DOHH2 (cell line): ENCODE measurements around the gene PRKD2.
A peak's percentile ranks its signal among the peaks of the same experiment; 100 is the strongest.

Experiments
- H3F3A ChIP-seq: fragments of 200-600 bp; sonication (generic), shearing (Covaris generic); 2 replicates; pipeline ENCODE4 v1.6.0; 2016; ENCODE audit warnings: antibody characterized with exemption, mild to moderate bottlenecking; ENCODE audit not compliant: control insufficient read depth, insufficient read depth
- H3K27ac ChIP-seq: fragments of 200-600 bp; sonication (generic); 2 replicates; pipeline ENCODE4 v1.5.1; 2014; ENCODE audit warnings: low read depth, mild to moderate bottlenecking, low read length, moderate library complexity
- H3K27me3 ChIP-seq: fragments of 200-600 bp; sonication (generic); 2 replicates; pipeline ENCODE4 v1.6.1; 2014; ENCODE audit warnings: mild to moderate bottlenecking, low read length, mixed read lengths; ENCODE audit not compliant: control insufficient read depth
- H3K36me3 ChIP-seq: fragments of 200-600 bp; sonication (generic); 2 replicates; pipeline ENCODE4 v1.6.1; 2014; ENCODE audit warnings: mild to moderate bottlenecking, low read length, moderate library complexity, mixed read lengths; ENCODE audit not compliant: control insufficient read depth
- H3K4me1 ChIP-seq: fragments of 200-600 bp; sonication (generic); 2 replicates; pipeline ENCODE4 v1.6.1; 2014; ENCODE audit warnings: mild to moderate bottlenecking, low read length, mixed read lengths; ENCODE audit not compliant: control insufficient read depth
- H3K4me2 ChIP-seq: fragments of 200-600 bp; sonication (generic); 2 replicates; pipeline ENCODE4 v1.6.0; 2014; ENCODE audit warnings: mild to moderate bottlenecking, low read length, moderate library complexity
- H3K4me3 ChIP-seq: fragments of 200-600 bp; sonication (generic); 2 replicates; pipeline ENCODE4 v1.5.1; 2014; ENCODE audit warnings: mild to moderate bottlenecking, low read length, mixed read lengths
- H3K79me2 ChIP-seq: fragments of 200-600 bp; sonication (generic); 2 replicates; pipeline ENCODE4 v1.6.1; 2014; ENCODE audit warnings: mild to moderate bottlenecking, low read length, mixed read lengths; ENCODE audit not compliant: control insufficient read depth
- H3K9me2 ChIP-seq: fragments of 200-600 bp; sonication (generic); replicated peaks from 2 replicates; pipeline ENCODE4 v1.6.1; 2014; ENCODE audit warnings: mild to moderate bottlenecking, low read length, mixed read lengths; ENCODE audit not compliant: control insufficient read depth
- H3K9me3 ChIP-seq: fragments of 200-600 bp; sonication (generic); 2 replicates; pipeline ENCODE4 v1.6.1; 2014; ENCODE audit warnings: antibody characterized with exemption, low read length, mixed read lengths; ENCODE audit not compliant: control insufficient read depth, insufficient read depth
- H4K20me1 ChIP-seq: fragments of 200-600 bp; sonication (generic); 2 replicates; pipeline ENCODE4 v1.6.0; 2014; ENCODE audit warnings: low read depth, mild to moderate bottlenecking, antibody characterized with exemption, low read length, moderate library complexity; ENCODE audit not compliant: control insufficient read depth, insufficient read depth
- EZH2phosphoT487 ChIP-seq: fragments of 200-600 bp; sonication (generic); IDR thresholded peaks from 2 replicates; pipeline ENCODE4 v1.6.1; 2017; ENCODE audit warnings: borderline replicate concordance, mild to moderate bottlenecking, antibody characterized with exemption, low read length, moderate library complexity, mixed read lengths
- TF ChIP-seq, protein P1 (sequence below): fragments of 200-600 bp; sonication (generic); IDR thresholded peaks from one replicate; pipeline ENCODE4 v1.5.1; 2014; ENCODE audit warnings: antibody characterized with exemption, mild to moderate bottlenecking, low read depth, low read length; ENCODE audit not compliant: poor library complexity, severe bottlenecking

PRKD2 gene

DNA sequence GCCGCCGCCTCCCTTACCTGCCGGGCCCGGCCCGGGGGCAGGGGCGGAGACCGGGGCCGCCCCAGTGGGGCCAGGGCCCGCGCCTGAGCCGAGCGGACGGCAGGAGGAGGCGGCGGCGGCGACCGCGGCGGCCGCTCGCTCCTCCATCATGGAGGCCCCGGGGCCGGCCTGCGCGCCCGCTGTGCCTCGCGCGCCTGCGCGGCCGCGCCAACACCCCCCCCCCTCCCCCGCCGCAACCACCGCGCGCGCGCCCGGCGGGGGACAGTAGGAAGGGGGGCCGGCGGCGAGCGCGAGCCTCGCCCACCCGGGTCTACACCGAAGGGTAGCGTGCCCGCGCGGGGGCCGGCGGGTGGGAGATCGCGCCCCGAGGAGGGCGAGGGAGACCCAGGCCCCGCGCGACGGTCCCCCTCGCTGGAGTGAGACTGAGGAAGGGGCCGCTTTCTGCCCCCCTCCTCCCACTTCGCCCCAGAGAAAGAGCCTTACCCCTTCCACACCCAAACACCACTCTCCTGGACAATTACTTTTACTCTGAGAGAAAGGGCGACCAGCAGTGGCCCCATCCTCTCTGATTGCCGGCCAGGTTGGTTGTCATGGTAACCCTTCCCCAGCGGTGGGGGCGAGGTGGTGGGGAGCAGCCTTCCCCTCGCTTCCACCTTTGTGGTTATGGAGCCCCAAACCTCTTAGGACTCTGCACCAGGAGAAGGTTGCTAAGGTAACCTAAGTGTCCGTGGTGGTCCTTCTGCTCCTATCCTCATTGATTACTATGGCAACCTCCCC is 29.6 kb upstream of the PRKD2 start, which contains the start of gene STRN4:
Gene STRN4, minus strand, starts transcription at position 170 of the 777 bp plus-strand sequence. Its CDS starts 20 bp downstream, at position 150.
- peaks cover 48% of the 10 kb centered on the region for H3K36me3 ChIP-seq
- H4K20me1 ChIP-seq = peaks cover 29% of the 10 kb centered on the region
- H3F3A ChIP-seq = peaks cover 5% of the 10 kb centered on the region; the same call in 1 of the 2 replicates
- H3K27me3 ChIP-seq = no peaks in the 10 kb centered on the region
- TF ChIP-seq EZH2phosphoT487 = no peak
- TF ChIP-seq, protein P1, sequence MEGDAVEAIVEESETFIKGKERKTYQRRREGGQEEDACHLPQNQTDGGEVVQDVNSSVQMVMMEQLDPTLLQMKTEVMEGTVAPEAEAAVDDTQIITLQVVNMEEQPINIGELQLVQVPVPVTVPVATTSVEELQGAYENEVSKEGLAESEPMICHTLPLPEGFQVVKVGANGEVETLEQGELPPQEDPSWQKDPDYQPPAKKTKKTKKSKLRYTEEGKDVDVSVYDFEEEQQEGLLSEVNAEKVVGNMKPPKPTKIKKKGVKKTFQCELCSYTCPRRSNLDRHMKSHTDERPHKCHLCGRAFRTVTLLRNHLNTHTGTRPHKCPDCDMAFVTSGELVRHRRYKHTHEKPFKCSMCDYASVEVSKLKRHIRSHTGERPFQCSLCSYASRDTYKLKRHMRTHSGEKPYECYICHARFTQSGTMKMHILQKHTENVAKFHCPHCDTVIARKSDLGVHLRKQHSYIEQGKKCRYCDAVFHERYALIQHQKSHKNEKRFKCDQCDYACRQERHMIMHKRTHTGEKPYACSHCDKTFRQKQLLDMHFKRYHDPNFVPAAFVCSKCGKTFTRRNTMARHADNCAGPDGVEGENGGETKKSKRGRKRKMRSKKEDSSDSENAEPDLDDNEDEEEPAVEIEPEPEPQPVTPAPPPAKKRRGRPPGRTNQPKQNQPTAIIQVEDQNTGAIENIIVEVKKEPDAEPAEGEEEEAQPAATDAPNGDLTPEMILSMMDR = no peak
- peak within 1 kb of the TSS; percentile 95 for H3K4me2 ChIP-seq
- peaks cover 55% of the 10 kb centered on the region for H3K79me2 ChIP-seq
- peak within 1 kb of the TSS; percentile 92 for H3K4me3 ChIP-seq
- H3K9me3 ChIP-seq = no peaks in the 10 kb centered on the region
- H3K4me1 ChIP-seq = peaks cover 43% of the 10 kb centered on the region
- no peaks in the 10 kb centered on the region for H3K9me2 ChIP-seq
- H3K27ac ChIP-seq = peak within 1 kb of the TSS; percentile 45

DNA sequence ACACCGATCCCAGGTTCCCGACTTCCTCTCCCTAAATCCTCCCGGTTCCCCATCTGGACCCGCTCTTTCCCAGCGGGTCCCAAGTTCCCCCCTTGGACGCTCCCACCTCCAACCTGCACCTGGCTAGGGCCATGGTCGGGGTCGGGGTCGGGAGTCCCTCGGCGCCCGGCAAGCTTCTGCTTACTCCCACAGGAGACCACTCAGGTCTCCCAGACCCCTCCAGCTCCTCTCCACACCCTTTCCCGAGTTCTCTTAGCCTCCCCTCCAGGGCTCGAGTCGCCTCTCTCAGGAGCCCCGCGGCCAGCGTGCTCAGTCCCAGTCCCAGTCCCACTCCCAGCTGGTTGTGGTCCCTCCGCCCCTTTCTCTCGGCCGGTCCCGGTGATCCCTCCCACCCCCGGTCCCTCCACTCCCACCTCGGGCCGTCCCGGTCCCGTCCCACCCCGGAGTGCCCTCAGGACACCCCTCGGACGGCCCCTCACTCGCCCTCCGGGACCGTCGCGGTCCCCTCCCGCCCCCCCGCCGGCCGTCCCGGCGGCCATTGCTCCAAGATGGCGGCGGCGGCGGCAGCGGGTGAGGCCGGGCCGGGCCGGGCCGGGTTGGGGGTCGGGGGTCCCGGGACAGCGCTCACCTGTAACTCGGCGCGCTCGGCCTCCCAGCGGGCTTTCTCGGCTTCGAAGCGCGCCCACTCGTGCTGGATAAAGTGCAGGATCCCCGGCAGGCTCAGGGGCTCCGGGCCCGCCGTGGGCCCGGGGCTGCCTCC is 28.8 kb upstream of the PRKD2 start, which contains the start of gene FKRP:
Gene FKRP, plus strand, starts transcription at position 537 of the 760 bp plus-strand sequence. CDS start 9,394 bp downstream, outside the sequence.
- Histone ChIP-seq H3K79me2 (peaks cover 63% of the 10 kb centered on the region), H3K4me2 (peak within 1 kb of the TSS; percentile 95), H3F3A (peaks cover 5% of the 10 kb centered on the region; the same call in 1 of the 2 replicates), H3K4me1 (peaks cover 37% of the 10 kb centered on the region), H3K9me2 (no peaks in the 10 kb centered on the region), H4K20me1 (peaks cover 29% of the 10 kb centered on the region), H3K27ac (peak within 1 kb of the TSS; percentile 45), H3K27me3 (no peaks in the 10 kb centered on the region), H3K36me3 (peaks cover 56% of the 10 kb centered on the region), H3K9me3 (no peaks in the 10 kb centered on the region), H3K4me3 (peak within 1 kb of the TSS; percentile 92)
- TF ChIP-seq, protein P1 = no peak
- TF ChIP-seq EZH2phosphoT487 = no peak

DNA sequence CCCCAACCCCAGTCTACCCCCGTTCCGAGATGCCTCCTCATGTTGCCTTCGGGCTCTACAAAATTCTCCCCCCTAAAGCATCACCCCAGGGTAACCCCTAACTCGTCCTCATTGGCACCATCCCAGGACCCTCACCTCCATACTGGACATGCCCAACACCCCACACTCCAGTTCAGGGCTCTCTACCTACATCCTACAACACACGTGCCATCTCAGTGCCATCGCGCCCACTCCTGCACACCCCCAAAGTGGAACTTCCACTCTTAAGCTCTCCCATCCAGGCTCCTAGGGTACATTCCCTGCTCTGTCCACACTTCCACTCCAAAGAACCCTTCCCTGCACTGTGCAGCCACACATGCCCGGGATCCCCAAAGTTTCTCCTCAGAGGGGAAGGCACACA is 28.1 kb upstream of the PRKD2 start:
- no peak for TF ChIP-seq EZH2phosphoT487
- TF ChIP-seq, protein P1 = no peak
- peaks cover 31% of the 10 kb centered on the region for H3K4me1 ChIP-seq
- H3F3A ChIP-seq = peaks cover 5% of the 10 kb centered on the region; the same call in 1 of the 2 replicates
- H3K4me3 ChIP-seq = peak overlapping the region; percentile 92
- peaks cover 69% of the 10 kb centered on the region for H3K79me2 ChIP-seq
- H3K9me2 ChIP-seq = no peaks in the 10 kb centered on the region
- peaks cover 54% of the 10 kb centered on the region for H3K36me3 ChIP-seq
- no peak overlapping the region for H3K27ac ChIP-seq
- H3K9me3 ChIP-seq = no peaks in the 10 kb centered on the region
- peak overlapping the region; percentile 95 for H3K4me2 ChIP-seq
- peaks cover 29% of the 10 kb centered on the region for H4K20me1 ChIP-seq
- no peaks in the 10 kb centered on the region for H3K27me3 ChIP-seq
